GM10248 (cell line): Measurements from ENCODE around the gene RFPL2.
"Not testable (repeated sequence)": the region's sequence is repeated elsewhere in the genome, so short reads cannot be mapped to it uniquely, and the experiment has no call there.

Source experiments
- CTCF ChIA-PET: fragments of 300-600 bp; sonication (Branson Sonifier 250); formaldehyde crosslinking; extraction: SDS; loops from one replicate; lab custom pipeline; 2021; ENCODE audit warnings: antibody characterized with exemption; lab: Yijun Ruan, JAX
- POLR2A ChIA-PET: fragments of 350-650 bp; sonication (Branson Sonifier 250); formaldehyde crosslinking; extraction: SDS; loops from one replicate; lab custom pipeline; 2020; ENCODE audit warnings: antibody characterized with exemption; lab: Yijun Ruan, JAX
- DNase-seq: peaks from one replicate; pipeline ENCODE4 v3.0.0; 2012; ENCODE audit errors: extremely low spot score
- TF ChIP-seq, protein P1 (sequence below): IDR thresholded peaks from 2 replicates; pipeline ENCODE4 v1.5.1; 2012; ENCODE audit warnings: mild to moderate bottlenecking, low read depth; ENCODE audit errors: extremely low read depth, missing control alignments, control extremely low read depth

RFPL2 gene

DNA sequence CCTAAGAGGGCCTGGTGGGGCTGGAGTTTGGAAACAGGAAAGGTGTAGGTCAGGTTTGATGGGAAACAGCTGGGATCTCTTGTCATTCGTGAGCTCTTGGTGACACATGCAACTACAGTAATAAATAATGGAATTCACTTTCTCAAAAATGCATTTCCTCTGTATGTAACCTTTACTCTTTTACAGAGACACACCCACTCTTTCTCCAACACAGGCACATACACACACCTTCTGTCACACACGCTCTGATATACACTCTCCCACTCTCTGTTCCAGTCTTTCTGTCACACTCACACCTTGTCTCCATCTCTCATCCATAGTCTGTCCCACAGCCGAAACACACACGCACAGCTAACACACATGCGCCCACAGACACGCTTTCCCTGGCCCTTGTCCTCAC, 39.2 kb downstream of the RFPL2 start:
- DNase-seq: no peak
- TF ChIP-seq, protein P1, sequence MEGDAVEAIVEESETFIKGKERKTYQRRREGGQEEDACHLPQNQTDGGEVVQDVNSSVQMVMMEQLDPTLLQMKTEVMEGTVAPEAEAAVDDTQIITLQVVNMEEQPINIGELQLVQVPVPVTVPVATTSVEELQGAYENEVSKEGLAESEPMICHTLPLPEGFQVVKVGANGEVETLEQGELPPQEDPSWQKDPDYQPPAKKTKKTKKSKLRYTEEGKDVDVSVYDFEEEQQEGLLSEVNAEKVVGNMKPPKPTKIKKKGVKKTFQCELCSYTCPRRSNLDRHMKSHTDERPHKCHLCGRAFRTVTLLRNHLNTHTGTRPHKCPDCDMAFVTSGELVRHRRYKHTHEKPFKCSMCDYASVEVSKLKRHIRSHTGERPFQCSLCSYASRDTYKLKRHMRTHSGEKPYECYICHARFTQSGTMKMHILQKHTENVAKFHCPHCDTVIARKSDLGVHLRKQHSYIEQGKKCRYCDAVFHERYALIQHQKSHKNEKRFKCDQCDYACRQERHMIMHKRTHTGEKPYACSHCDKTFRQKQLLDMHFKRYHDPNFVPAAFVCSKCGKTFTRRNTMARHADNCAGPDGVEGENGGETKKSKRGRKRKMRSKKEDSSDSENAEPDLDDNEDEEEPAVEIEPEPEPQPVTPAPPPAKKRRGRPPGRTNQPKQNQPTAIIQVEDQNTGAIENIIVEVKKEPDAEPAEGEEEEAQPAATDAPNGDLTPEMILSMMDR: no peak
- ChIA-PET POLR2A (no interaction called here), CTCF (no interaction called here)

DNA sequence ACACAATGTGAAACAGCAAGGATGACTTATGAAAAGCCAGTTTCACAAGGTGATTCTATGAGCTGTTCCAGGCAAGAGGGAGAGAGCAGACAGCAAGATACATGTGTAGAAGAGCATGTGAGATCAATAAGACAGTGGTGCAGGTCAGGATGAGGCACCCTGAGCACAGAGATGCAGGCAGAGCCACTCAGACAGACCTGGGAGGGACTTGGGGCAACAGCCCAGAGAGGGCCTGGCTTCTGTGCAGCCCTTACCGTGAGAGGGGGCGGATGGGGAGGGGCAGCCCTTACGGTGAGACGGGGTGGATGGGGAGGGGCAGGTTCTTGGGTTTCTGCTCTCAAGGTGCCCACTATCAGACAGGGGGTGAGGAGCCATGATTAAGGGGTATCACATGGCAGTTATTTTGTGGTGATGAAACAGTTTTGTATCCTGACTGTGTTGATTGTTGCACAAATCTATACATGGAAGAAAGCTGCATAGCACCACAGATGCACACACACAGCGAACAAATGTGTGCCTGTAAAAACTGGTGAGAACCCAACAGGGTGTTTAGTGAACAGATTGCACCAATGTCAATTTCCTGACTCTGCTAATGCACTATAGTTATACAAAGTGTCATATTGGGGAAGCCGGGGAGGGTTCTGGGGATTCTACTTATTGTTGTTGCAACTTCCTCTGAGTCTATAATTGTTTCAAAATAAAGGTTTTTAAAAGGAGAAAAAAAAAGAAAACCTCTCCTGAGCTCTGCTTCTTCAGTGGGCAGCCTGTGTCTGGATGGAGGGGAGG, 40.6 kb downstream of the RFPL2 start:
- CTCF ChIA-PET: no interaction called here

GRCh38 chr22:32160411-32160810, 44.5 kb downstream of the RFPL2 start:
- CTCF ChIA-PET, POLR2A ChIA-PET, DNase-seq: not testable (repeated sequence)

More for the DNA sequence above, 40.6 kb downstream of the RFPL2 start:
- POLR2A ChIA-PET: no interaction called here
- TF ChIP-seq, protein P1: no peak
- no peak for DNase-seq

DNA sequence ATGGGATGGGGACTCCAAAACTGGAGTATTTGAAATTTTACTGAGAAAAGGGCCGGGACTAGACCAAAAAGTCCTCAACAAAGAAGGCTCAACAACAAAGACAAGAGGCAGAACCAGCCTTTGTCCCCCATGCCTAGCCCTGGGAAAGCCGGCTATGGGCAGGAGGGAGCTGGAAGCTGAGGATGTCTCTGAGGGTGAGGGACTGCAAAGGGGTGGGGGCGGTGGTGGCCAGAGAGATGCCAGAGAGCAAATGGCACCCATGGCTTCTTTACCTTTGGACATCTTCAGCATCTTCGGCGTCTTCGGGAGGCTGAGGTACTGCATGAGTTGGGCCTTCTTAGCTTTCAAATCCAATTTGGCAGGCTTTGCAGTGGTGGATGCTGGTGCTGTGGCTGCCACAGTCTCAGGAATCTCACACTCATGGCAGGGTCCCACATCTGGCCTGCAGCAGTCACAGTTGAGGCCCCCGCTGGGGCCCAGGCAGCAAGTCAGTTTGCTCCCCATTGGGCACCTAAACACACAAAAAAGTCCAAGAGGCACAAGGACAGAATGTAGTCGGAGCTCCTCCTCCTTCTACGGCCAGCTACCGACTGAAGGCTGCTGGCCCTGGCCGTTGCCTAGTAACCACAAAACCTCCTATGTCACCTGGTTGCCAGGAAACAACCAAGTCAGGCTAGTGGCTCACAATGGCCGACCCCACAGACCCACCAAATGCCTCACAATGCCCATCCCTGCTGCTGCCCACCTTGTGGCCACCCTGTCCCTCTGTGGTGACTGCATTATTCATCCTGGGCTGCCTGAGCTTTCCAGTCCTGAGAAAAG, 46.0 kb downstream of the RFPL2 start, which contains the start of gene C22orf42:
TSS of gene C22orf42 (minus strand) at position 592 of the 822 bp plus-strand sequence. CDS start at position 504, 88 bp downstream.
- CTCF ChIA-PET: no interaction called here
- DNase-seq: no peak
- POLR2A ChIA-PET: no interaction called here
- TF ChIP-seq, protein P1: no peak

DNA sequence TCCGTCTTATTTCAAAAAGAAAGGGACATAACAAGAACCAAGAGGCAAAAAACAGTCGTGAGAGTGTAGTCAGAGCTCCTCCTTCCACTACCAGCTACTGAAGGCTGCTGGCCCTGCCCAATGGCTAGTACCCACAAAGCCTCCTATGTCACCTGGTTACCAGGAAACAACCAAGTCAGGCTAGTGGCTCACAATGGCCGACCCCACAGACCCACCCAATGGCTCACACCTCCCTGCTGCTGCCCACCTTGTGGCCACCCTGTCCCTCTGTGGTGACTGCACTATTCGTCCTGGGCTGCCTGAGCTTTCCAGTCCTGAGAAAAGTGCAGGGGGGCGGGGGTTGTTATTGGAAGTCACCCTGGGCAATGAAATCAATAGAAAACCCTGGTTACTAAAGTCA, 47.2 kb downstream of the RFPL2 start:
- CTCF ChIA-PET, DNase-seq, POLR2A ChIA-PET: not testable (repeated sequence)

GRCh38 chr22:32154727-32155126, 50.1 kb downstream of the RFPL2 start:
- POLR2A ChIA-PET, DNase-seq, CTCF ChIA-PET: not testable (repeated sequence)

GRCh38 chr22:32151641-32152040, 53.2 kb downstream of the RFPL2 start:
- DNase-seq, POLR2A ChIA-PET: not testable (repeated sequence)

DNA sequence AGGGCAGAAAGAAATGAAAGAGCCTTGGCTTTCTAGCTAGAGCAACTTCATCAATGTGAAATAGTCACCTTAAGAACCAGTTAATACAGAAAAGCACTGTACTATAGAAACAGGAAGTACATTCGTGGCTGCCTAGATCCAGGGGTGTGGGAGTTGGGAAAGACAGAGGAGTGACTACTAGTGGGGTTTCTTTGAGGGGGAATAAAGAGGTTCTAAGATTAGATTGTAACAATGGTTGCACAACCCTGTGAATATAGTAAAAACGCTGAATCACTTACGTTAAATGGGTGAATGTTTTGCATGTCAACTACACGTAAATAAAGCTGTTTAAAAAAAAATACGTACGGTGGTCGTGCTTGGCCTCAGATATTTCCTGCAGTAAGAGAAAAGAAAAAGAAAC, 54.2 kb downstream of the RFPL2 start:
- CTCF ChIA-PET, POLR2A ChIA-PET, DNase-seq: not testable (repeated sequence)

More at GRCh38 chr22:32151641-32152040, 53.2 kb downstream of the RFPL2 start:
- CTCF ChIA-PET: not testable (repeated sequence)

DNA sequence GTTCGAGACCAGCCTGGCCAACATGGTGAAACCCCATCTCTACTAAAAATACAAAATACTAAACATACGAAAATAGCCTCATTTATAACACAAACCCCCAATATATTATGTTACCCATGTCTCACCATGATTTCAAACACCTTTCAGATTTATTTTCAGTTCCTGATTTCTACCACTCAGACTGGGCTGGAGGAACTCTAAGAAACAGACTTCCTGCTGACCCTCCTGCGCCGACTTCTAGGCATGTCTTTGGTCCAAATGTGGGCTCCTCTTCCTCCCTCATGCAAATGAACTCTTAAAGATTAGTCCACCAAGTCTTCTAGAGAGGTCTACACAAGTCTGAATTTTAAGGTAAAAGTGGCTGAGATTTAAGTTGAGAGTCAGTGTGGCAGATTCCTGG, 56.5 kb downstream of the RFPL2 start:
- POLR2A ChIA-PET, DNase-seq: not testable (repeated sequence)

DNA sequence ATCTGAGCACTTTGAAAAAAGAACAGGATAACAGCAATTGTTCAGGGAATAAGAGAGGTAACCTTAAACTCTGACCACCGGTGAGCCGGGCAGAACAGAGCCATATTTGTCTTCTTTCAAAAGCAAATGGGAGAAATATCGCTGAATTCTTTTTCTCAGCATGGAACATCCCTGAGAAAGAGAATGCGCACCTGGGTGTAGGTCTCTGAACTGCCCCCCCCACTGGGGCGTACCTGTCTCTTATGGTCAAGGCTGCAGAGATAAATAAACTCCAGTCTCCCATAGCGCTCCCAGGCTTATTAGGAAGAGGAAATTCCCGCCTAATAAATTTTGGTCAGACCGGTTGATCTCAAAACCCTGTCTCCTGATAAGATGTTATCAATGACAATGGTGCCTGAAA, 57.7 kb downstream of the RFPL2 start:
- POLR2A ChIA-PET, CTCF ChIA-PET: not testable (repeated sequence)

More for the DNA sequence above, 56.5 kb downstream of the RFPL2 start:
- CTCF ChIA-PET: interaction anchor here (1.0 kb wide), 1 partner anchor 15 kb away, joined by 3 read pairs; no protein-coding TSS in a partner anchor

More for the DNA sequence above, 57.7 kb downstream of the RFPL2 start:
- DNase-seq: not testable (repeated sequence)
